ENCODE measurements around the gene TGFA.

TGFA gene

GRCh38 chr2:70523996-70524965 is 29.3 kb downstream of the TGFA start:
- peak; percentile 21 for DNase-seq

GRCh38 chr2:70523672-70523995 is 30.0 kb downstream of the TGFA start:
- DNase-seq, result no peak

GRCh38 chr2:70522627-70523026 is 31.0 kb downstream of the TGFA start:
- no peak for DNase-seq

GRCh38 chr2:70520825-70521224 is 32.8 kb downstream of the TGFA start:
- no peak for DNase-seq

- no peak for DNase-seq
These were observed 34.2 kb downstream of the TGFA start for GRCh38 chr2:70519453-70519852.

GRCh38 chr2:70518557-70518956 is 35.1 kb downstream of the TGFA start:
- no peak for DNase-seq

GRCh38 chr2:70517804-70518203 is 35.8 kb downstream of the TGFA start:
- no peak for DNase-seq

- DNase-seq, result no peak
These were observed 37.0 kb downstream of the TGFA start for GRCh38 chr2:70516596-70516995.

GRCh38 chr2:70515938-70516337 is 37.7 kb downstream of the TGFA start:
- no peak for DNase-seq

- no peak for DNase-seq
These were observed 39.0 kb downstream of the TGFA start for GRCh38 chr2:70514612-70515055.

GRCh38 chr2:70513738-70514137 is 39.9 kb downstream of the TGFA start:
- no peak for DNase-seq

- no peak for DNase-seq
These were observed 41.5 kb downstream of the TGFA start for GRCh38 chr2:70511971-70512729.

GRCh38 chr2:70510313-70510712 is 43.3 kb downstream of the TGFA start:
- no peak for DNase-seq

GRCh38 chr2:70509565-70509964 is 44.1 kb downstream of the TGFA start:
- no peak for DNase-seq

GRCh38 chr2:70508711-70509462 is 44.7 kb downstream of the TGFA start:
- DNase-seq, result no peak

- DNase-seq, result no peak
These were observed 47.8 kb downstream of the TGFA start for GRCh38 chr2:70505613-70506391.

- no peak for DNase-seq
These were observed 48.9 kb downstream of the TGFA start for GRCh38 chr2:70504750-70505149.

- DNase-seq, result no peak
These were observed 49.7 kb downstream of the TGFA start for GRCh38 chr2:70503896-70504295.

- no peak for DNase-seq
These were observed 51.9 kb downstream of the TGFA start for GRCh38 chr2:70501728-70502127.

GRCh38 chr2:70501215-70501614 is 52.4 kb downstream of the TGFA start:
- DNase-seq, result no peak

- no peak for DNase-seq
These were observed 54.4 kb downstream of the TGFA start for GRCh38 chr2:70499253-70499652.

GRCh38 chr2:70498528-70498927 is 55.1 kb downstream of the TGFA start:
- DNase-seq, result no peak

GRCh38 chr2:70498054-70498453 is 55.6 kb downstream of the TGFA start:
- no peak for DNase-seq
